ENCODE measurements around the gene FAM169A.

- no peak for TF ChIP-seq CTCF (conservative IDR thresholded peaks at IDR 0.05; ENCODE audit: low read depth in 2 of 2)
- no peak for TF ChIP-seq JUNB (IDR thresholded peaks at IDR 0.05; ENCODE audit: unreplicated experiment)
- no peak for TF ChIP-seq REST (IDR thresholded peaks at IDR 0.05; ENCODE audit: unreplicated experiment)
- TF ChIP-seq POLR2AphosphoS5 (IDR thresholded peaks at IDR 0.05; ENCODE audit: low read depth), result no peak
- no peak for TF ChIP-seq CREB1 (CRISPR knock-in tag; IDR thresholded peaks at IDR 0.05; ENCODE audit: low read depth)
- TF ChIP-seq EZH2 (IDR thresholded peaks at IDR 0.05; ENCODE audit: low read depth, unreplicated experiment), result no peak
- no peak for TF ChIP-seq NANOG (IDR thresholded peaks at IDR 0.05; ENCODE audit: borderline replicate concordance)
- no peak for TF ChIP-seq EZH2phosphoT487 (IDR thresholded peaks at IDR 0.05; ENCODE audit: unreplicated experiment)
- TF ChIP-seq ETS1 (IDR thresholded peaks at IDR 0.05), result no peak
Measured at GRCh38 chr5:74787424-74787823, 78.8 kb downstream of the FAM169A start.

Measured in GM23338 (cell line).